GM19025 (cell line): ENCODE measurements around the gene RFX1.

Source experiments
- ATAC-seq: cut with Tn5 transposase; IDR thresholded peaks from one replicate; pipeline ENCODE4 v1.9.1; 2021; ENCODE audit warnings: mild to moderate bottlenecking, low read depth, moderate library complexity; ENCODE audit not compliant: unreplicated experiment

The RFX1 gene

DNA sequence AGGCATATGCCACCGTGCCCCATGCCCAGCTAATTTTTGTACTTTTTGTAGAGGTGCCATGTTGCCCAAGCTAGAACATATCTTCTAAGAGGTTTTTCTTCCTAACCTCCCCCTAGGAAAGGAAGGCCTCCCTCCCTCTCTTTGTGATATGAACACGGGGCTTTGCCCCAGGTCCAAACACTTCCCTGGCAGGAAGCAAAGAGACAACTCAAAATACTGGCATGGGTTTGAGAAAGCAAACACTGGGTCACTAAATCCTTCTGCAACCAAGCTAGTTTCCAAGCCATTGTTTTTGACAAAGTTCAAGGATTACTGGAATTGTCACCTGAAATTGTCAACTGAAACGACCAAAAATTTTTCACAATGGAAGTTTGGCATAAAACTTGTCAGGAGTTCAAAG is 91.3 kb downstream of the RFX1 start:
- ATAC-seq, result no peak

DNA sequence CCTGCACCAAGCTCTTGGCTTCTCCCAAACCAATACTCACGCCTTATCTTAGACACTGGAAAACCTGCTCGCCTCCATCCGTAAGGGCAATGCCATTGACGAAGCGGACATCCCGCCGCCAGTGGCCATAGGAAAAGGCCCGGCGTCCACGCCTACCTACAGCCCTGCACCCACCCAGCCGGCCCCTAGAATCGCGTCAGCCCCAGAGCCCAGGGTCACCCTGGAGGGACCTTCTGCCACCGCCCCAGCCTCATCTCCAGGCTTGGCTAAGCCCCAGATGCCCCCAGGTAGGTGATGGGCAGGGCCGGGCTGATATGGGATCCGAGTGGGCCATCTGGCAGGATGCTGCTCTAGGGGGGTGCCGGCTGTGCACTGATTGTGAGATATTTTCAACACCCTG is 92.8 kb downstream of the RFX1 start:
- no peak for ATAC-seq
